GM10266 (cell line): Measurements from ENCODE around the gene VAC14.
"Not testable (repeated sequence)": the region's sequence is repeated elsewhere in the genome, so short reads cannot be mapped to it uniquely, and the experiment has no call there.

ENCODE experiments used
- DNase-seq: peaks from one replicate; pipeline ENCODE4 v3.0.0; 2012; ENCODE audit errors: extremely low spot score
- TF ChIP-seq, protein P1 (sequence below): IDR thresholded peaks from 2 replicates; pipeline ENCODE4 v1.5.1; 2012; ENCODE audit warnings: mild to moderate bottlenecking, low read depth; ENCODE audit not compliant: control insufficient read depth, insufficient read depth; ENCODE audit errors: missing control alignments

VAC14 gene

DNA sequence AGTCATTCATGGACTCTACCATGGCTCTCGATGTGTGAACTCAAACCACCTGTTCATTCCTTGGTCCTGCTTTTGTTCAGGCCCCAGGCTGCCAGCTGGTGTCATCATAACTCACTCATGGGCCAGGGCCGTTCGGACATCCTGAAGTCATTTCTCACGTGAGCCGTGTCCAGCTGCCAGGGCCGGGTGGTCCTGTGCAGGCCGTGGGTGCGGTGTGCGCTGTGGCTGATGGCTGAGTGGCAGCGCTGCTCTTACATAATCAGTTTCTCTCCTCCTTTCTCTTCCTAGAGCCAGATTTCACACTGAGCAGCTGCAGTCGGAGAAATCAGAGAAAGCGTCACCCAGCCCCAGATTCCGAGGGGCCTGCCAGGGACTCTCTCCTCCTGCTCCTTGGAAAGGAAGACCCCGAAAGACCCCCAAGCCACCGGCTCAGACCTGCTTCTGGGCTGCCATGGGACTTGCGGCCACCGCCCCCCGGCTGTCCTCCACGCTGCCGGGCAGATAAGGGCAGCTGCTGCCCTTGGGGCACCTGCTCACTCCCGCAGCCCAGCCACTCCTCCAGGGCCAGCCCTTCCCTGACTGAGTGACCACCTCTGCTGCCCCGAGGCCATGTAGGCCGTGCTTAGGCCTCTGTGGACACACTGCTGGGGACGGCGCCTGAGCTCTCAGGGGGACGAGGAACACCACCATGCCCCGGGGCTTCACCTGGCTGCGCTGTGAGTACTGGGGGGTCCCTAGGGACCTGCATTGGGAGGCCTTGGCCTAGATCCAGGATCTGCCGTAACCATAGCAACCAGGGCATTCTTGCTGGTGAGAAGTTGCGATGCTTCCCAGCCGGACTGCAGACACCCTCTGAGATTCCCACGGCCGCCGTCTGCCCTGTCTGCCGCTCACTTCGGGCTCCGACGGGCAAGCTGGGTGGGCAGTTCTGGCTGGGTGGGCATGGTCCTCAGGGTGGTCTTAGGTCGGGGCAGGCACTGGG is 154.4 kb downstream of the VAC14 start, which contains the start of gene IL34:
TSS of gene IL34 (plus strand) at position 300 of the 982 bp plus-strand sequence. CDS start at position 689, 389 bp downstream.
- no peak for DNase-seq
- TF ChIP-seq, protein P1, sequence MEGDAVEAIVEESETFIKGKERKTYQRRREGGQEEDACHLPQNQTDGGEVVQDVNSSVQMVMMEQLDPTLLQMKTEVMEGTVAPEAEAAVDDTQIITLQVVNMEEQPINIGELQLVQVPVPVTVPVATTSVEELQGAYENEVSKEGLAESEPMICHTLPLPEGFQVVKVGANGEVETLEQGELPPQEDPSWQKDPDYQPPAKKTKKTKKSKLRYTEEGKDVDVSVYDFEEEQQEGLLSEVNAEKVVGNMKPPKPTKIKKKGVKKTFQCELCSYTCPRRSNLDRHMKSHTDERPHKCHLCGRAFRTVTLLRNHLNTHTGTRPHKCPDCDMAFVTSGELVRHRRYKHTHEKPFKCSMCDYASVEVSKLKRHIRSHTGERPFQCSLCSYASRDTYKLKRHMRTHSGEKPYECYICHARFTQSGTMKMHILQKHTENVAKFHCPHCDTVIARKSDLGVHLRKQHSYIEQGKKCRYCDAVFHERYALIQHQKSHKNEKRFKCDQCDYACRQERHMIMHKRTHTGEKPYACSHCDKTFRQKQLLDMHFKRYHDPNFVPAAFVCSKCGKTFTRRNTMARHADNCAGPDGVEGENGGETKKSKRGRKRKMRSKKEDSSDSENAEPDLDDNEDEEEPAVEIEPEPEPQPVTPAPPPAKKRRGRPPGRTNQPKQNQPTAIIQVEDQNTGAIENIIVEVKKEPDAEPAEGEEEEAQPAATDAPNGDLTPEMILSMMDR = no peak

DNA sequence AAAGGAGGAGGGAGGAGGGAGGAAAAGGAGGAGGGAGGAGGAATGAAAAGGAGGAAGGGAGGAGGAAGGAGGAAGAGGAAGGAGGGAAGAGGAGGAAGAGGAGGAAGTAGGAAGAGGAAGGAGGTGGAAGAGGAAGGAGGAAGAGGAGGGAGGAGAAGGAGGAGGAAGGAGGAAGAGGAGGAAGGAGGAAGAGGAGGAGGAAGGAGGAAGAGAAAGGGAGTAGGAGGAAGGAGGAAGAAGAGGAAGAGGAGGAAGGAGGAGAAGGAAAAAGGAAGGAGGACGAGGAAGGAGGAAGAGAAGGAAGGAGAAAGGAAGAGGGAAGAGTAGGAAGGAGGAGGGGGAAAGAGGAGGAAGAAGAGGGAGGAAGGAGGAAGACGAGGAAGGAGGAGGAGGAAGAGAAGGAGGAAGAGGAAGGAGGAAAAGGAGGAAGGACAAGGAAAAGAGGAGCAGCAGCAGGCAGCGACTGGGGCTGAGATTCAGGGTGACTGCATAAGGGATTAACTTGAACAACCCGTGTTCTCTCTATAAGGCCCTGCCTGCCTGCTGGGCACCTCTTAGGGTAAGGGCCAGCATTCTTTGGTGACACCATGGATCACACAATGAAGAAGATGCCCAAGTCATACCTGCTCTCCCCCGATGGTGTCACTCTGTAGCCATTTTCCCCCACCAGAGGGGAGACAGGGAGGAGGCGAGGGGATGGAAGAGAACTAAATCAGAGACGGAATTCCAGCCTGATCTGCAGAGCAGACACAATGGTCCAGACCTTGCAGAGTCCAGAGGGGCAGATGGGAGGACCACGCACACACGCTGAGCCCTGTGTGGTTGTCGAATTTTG is 156.0 kb downstream of the VAC14 start:
- TF ChIP-seq, protein P1 = no peak

DNA sequence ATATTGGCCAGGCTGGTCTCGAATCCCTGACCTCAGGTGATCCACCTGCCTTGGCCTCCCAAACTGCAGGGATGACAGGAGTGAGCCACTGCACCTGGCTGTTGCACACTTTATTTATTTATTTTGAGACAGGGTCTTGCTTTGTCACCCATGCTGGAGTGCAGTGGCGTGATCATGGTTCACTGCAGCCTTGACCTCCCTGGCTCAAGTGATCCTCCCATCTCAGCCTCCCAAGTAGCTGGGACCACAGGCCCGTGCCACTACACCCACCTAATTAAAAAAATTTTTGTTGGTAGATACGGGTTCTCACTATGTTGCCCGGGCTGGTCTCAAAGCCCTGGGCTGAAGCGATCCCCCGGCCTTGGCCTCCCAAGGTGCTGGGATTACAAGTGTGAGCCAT is 157.7 kb downstream of the VAC14 start:
- not testable (repeated sequence) for DNase-seq

More for the DNA sequence above, 156.0 kb downstream of the VAC14 start:
- no peak for DNase-seq

DNA sequence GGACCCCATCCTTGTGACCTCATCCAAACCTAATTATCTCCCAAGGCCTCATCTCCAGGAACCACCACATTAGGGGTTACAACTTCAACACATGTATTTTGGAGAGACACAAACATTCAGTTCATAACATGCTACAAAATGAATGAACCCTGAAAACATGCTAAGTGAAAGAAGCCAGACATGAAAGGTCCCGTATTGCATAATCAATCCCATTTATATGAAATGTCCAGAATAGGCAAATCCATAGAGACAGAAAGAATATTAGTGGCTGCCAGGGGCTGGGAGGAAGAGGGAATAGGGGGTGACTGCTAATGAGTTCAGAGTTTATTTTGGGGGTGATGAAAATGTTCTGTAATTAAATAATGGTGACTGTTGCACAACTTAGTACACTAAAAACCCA is 158.3 kb downstream of the VAC14 start:
- no peak for DNase-seq
- TF ChIP-seq, protein P1 = no peak

DNA sequence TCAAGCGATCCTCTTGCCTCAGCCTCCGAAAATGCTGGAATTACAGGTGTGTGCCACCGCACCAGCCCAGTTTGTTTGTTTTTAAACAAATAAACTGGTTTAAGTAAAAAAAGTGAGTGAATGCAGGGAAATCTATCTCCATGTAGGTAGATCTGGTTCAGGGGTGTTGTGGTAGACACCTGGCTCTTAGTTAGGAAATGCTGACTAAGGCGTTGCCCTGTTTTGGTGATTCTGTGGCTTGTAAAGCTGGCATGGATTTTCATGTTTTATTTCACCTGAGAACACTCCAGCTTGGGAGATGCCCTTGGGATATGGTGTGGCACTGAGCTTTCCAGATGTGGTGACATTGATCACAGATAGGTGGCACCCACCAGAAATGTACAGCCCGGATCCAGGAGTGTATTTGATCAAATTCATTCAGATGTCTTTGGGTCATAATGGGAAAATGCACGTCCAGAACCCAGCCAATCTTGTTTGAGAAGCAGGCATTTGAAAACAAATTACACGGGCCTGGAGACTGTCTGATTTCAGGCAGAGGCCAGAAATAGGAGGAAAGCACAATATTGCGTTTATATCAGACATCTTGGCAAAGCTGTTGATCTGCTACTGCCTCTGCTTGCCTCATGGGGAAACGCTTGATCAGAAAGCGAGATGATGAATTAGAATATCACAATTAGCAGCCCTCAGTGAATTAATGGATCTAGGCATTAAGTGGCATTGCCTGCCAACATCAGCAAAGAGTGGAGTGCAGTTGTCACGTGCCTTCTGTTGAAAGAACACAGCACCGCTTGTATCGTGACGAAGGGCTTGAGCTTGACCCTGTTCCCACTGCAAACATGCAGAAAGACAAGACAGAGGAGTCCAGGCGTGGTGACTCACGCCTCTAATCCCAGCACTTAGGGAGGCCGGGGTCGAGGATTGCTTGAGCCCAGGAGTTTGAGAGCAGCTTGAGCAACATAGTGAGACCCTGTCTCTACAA is 161.9 kb downstream of the VAC14 start:
- TF ChIP-seq, protein P1 = no peak
- DNase-seq = no peak
